Measurements from ENCODE around the gene CACTIN.

- no peak for TF ChIP-seq POLR2A (IDR thresholded peaks at IDR 0.05)
- TF ChIP-seq EP300 (IDR thresholded peaks at IDR 0.05): no peak
- TF ChIP-seq POLR2AphosphoS5 (IDR thresholded peaks at IDR 0.05): no peak
These were observed 47.2 kb upstream of the CACTIN start for GRCh38 chr19:3673506-3674439.
